Vagina (tissue), 2 donors: ENCODE measurements around the gene FOXRED1. TPM values are rescaled to one million over a fixed set of nuclear protein-coding genes. Genes with fewer than 3 reads are reported as not detected.
A peak's percentile ranks its signal among the peaks of the same experiment; 100 is the strongest.

ENCODE experiments used
- DNase-seq, 2 donors: peaks; one replicate each; pipeline ENCODE4 v3.0.0-alpha.2; 2017; ENCODE audit errors: extremely low spot score in 2 of 2
- H3K27ac ChIP-seq: fragments of 200-600 bp; sonication (generic); one replicate; pipeline ENCODE4 v1.5.1; 2019
- H3K27me3 ChIP-seq: fragments of 200-600 bp; sonication (generic); one replicate; pipeline ENCODE4 v1.5.1; 2019
- H3K36me3 ChIP-seq, 2 donors: fragments of 200-600 bp; sonication (generic); one replicate each; pipeline ENCODE4 v1.5.1; 2017 to 2019
- H3K4me1 ChIP-seq: fragments of 200-600 bp; sonication (generic); one replicate; pipeline ENCODE4 v1.5.1; 2019
- H3K4me3 ChIP-seq, 2 donors: fragments of 200-600 bp; sonication (generic); 1 replicate in 1 of 2; 2 replicates in 1 of 2; pipeline ENCODE4 v1.5.1; 2016 to 2019
- H3K9me3 ChIP-seq: fragments of 200-600 bp; sonication (generic); one replicate; pipeline ENCODE4 v1.5.1; 2019
- POLR2A ChIP-seq, 2 donors: fragments of 450-650 bp; IDR thresholded peaks; one replicate each; pipeline ENCODE4 v1.6.1; 2017; ENCODE audit warnings: antibody characterized with exemption in 2 of 2, mild to moderate bottlenecking in 2 of 2, moderate library complexity in 2 of 2
- POLR2AphosphoS5 ChIP-seq, 2 donors: sonication (generic); formaldehyde crosslinking; IDR thresholded peaks; one replicate each; pipeline ENCODE4 v1.9.0; 2017; ENCODE audit warnings: antibody characterized with exemption in 2 of 2, mild to moderate bottlenecking in 2 of 2, low read depth in 1 of 2; ENCODE audit not compliant: insufficient read depth in 1 of 2
- intact Hi-C: fragments of 100-400 bp; cut with DNase I; formaldehyde crosslinking; loops from one replicate; pipeline ENCODE4 v1.15.1; 2023
- total RNA-seq: library from RNA; depleted of rRNA; stranded (reverse); fragments of >200 nt; gene quantifications from one replicate; pipeline ENCODE4 v1.2.3, GENCODE V29; 2016
- TF ChIP-seq, protein P1 (sequence below), 3 experiments: fragments of 450-650 bp in 2 of 3; fragments of 200-600 bp in 1 of 3; sonication (generic) in 1 of 3; IDR thresholded peaks; one replicate each; pipeline ENCODE4 v1.5.1; 2017 to 2019; ENCODE audit warnings: antibody characterized with exemption in 3 of 3, mild to moderate bottlenecking in 2 of 3, moderate library complexity in 2 of 3

The FOXRED1 gene
- total RNA-seq, 1 donor from 2014 or later: 16.7 TPM

DNA sequence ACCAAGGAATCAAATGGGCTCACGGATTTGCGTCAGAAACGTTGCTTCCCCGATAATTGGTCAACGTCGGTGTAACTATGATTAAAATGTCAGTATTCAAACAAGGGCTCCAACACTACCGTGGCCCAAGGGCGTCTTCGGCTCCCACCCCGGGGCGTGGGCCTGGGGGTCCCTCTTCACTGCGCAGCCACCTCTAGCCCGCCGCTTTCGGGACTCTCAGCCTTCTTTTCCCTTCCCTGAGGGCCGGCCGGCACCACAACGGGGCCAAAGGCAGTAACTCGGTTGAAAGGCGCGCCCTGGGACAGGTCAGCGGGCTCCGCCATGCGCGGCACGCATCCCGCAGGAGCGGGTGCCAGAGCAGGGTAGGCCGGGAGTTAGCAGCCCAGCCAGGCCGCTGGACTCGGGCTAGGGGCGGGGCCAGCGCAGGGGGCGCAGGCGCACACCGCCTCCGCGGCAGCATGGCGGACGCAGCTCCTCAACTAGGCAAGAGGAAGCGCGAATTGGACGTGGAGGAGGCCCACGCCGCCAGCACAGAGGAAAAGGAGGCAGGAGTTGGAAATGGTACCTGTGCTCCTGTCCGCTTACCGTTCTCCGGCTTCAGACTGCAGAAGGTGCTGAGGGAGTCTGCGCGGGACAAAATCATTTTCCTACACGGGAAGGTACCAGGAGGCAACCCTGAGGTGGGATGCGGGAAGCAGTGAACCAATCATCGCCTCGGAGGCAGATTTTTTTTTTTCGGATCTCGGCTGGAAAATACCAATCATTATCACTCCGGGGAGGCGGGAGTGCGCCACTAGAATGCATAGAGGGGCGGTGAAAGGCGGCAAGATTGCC lies 34.9 kb downstream of the FOXRED1 start, which contains the start of gene DCPS:
Gene DCPS (plus strand): TSS at position 438 of the 834 bp plus-strand sequence. CDS start 21 bp downstream, at position 459.
- Histone ChIP-seq H3K27ac (peak within 1 kb of the TSS; percentile 89), H3K27me3 (no peaks in the 10 kb centered on the region), H3K36me3 (peaks cover 0 to 7% of the 10 kb centered on the region in 2 donors), H3K4me1 (peaks cover 9% of the 10 kb centered on the region), H3K9me3 (no peaks in the 10 kb centered on the region), H3K4me3 (peak within 1 kb of the TSS; percentile 59 to 76)
- DNase-seq: peak in 1 of 2 donors; percentile 94
- TF ChIP-seq POLR2AphosphoS5 (IDR thresholded peaks at IDR 0.05; ENCODE audit: insufficient read depth in 1 of 2, low read depth in 1 of 2) (peak; percentile 68 to 88), POLR2A (IDR thresholded peaks at IDR 0.05) (peak in 1 of 2 donors; percentile 36)
- TF ChIP-seq, protein P1, sequence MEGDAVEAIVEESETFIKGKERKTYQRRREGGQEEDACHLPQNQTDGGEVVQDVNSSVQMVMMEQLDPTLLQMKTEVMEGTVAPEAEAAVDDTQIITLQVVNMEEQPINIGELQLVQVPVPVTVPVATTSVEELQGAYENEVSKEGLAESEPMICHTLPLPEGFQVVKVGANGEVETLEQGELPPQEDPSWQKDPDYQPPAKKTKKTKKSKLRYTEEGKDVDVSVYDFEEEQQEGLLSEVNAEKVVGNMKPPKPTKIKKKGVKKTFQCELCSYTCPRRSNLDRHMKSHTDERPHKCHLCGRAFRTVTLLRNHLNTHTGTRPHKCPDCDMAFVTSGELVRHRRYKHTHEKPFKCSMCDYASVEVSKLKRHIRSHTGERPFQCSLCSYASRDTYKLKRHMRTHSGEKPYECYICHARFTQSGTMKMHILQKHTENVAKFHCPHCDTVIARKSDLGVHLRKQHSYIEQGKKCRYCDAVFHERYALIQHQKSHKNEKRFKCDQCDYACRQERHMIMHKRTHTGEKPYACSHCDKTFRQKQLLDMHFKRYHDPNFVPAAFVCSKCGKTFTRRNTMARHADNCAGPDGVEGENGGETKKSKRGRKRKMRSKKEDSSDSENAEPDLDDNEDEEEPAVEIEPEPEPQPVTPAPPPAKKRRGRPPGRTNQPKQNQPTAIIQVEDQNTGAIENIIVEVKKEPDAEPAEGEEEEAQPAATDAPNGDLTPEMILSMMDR (IDR thresholded peaks at IDR 0.05): no peak
- intact Hi-C loops: loop anchor here (10.0 kb wide), 1 partner anchor 111 kb away; no protein-coding TSS in a partner anchor

DNA sequence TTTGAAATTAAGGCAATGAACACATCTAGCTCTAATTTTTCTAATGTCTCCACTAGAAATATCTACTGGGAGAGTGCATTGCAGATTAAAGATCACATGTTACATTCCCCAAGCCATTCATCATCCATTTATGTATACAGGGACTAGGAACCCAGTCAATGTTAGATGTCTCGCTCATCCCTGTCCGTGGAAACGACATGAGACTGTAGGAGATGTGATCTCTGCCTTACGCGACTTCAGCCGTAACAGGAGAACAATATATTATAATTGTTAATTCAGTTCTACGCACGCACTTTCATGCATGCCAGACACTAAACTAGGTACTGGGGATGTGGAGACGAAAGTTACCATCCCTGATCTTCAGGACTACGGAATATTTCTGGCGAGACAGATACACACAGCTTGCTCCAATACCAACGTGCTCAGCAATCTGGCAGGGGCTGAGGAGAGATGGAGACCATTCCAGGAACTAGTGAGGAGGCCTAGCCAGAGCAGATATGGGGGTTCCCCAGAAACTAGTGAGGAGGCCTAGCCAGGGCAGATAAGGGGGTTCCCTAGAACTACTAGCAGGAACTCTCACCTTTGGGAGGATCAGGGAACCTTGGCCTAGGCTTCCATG lies 35.6 kb downstream of the FOXRED1 start:
- Histone ChIP-seq H3K27ac (peak overlapping the region; percentile 89), H3K9me3 (no peaks in the 10 kb centered on the region), H3K4me1 (peaks cover 9% of the 10 kb centered on the region), H3K4me3 (peak overlapping the region; percentile 59 to 76), H3K36me3 (peaks cover 0 to 7% of the 10 kb centered on the region in 2 donors), H3K27me3 (no peaks in the 10 kb centered on the region)
- intact Hi-C loops: loop anchor here (10.0 kb wide), 1 partner anchor 110 kb away; no protein-coding TSS in a partner anchor
- no peak for DNase-seq
- TF ChIP-seq, protein P1 (IDR thresholded peaks at IDR 0.05): no peak
- TF ChIP-seq POLR2A (IDR thresholded peaks at IDR 0.05) (no peak), POLR2AphosphoS5 (IDR thresholded peaks at IDR 0.05; ENCODE audit: insufficient read depth in 1 of 2, low read depth in 1 of 2) (no peak)

DNA sequence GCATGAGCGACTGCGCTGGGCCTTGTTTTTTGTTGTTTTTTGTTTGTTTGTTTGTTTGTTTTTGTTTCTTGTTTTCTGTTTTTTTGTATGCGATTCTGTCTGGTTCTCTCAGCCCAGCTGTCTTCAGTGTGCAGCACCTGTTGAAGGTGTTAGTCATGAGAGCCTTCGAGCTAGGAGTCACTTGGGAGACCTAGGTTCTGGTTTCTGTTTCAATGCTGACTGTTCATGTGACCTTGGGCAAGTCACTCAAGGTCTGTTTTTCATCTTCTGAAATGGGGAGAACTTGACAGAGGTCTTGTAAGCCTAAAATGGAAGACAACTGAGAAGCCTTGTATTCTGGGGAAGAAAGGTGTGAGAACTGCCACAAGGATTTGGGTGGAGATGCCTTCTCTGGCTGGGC lies 36.7 kb downstream of the FOXRED1 start:
- peaks cover 0 to 7% of the 10 kb centered on the region in 2 donors for H3K36me3 ChIP-seq
- DNase-seq: no peak
- H3K27me3 ChIP-seq: no peaks in the 10 kb centered on the region
- peaks cover 11% of the 10 kb centered on the region for H3K4me1 ChIP-seq
- H3K27ac ChIP-seq: no peak overlapping the region
- no peaks in the 10 kb centered on the region for H3K9me3 ChIP-seq
- intact Hi-C loops: loop anchor here (10.0 kb wide), 1 partner anchor 109 kb away; no protein-coding TSS in a partner anchor
- no peak overlapping the region for H3K4me3 ChIP-seq
- TF ChIP-seq POLR2A (IDR thresholded peaks at IDR 0.05) (no peak), POLR2AphosphoS5 (IDR thresholded peaks at IDR 0.05; ENCODE audit: insufficient read depth in 1 of 2, low read depth in 1 of 2) (no peak)
- TF ChIP-seq, protein P1 (IDR thresholded peaks at IDR 0.05): no peak

DNA sequence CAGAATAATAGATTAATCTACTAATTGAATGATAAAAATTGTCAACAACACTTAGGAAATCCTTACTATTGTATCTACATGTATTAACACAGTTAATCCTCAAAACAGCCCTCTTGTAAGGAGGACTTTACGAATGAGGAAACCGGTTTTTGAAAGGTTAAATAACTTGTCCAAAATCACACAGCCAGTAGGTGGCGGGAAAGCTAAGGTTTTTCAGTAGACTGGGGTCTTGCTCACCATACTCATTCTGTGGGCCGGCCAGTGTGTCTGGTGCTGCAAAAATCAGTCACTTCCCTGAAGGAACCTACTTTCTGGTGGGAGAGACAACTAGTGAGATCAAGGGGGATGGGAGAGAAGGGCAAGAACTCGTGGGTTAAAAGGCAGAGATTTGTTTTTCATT lies 38.8 kb downstream of the FOXRED1 start:
- intact Hi-C loops: loop anchor here (10.0 kb wide), 1 partner anchor 107 kb away; no protein-coding TSS in a partner anchor
- Histone ChIP-seq H3K27ac (no peak overlapping the region), H3K27me3 (no peaks in the 10 kb centered on the region), H3K36me3 (peaks cover 0 to 7% of the 10 kb centered on the region in 2 donors), H3K9me3 (no peaks in the 10 kb centered on the region), H3K4me3 (no peak overlapping the region), H3K4me1 (peaks cover 15% of the 10 kb centered on the region)
- DNase-seq: no peak
- TF ChIP-seq, protein P1 (IDR thresholded peaks at IDR 0.05): no peak
- TF ChIP-seq POLR2A (IDR thresholded peaks at IDR 0.05): no peak
- no peak for TF ChIP-seq POLR2AphosphoS5 (IDR thresholded peaks at IDR 0.05; ENCODE audit: insufficient read depth in 1 of 2, low read depth in 1 of 2)
